HEK293 (cell line): Measurements from ENCODE around the gene GNPTG.

Experiments
- CTCF ChIA-PET: fragments of 350-600 bp; formaldehyde crosslinking; extraction: SDS; loops from one replicate; lab custom pipeline; 2021; ENCODE audit warnings: antibody characterized with exemption; lab: Yijun Ruan, JAX
- POLR2A ChIA-PET: fragments of 300-600 bp; formaldehyde crosslinking; extraction: SDS; loops from one replicate; lab custom pipeline; 2020; ENCODE audit warnings: antibody characterized with exemption, inconsistent platforms; lab: Yijun Ruan, JAX
- H3K27ac ChIP-seq: fragments of 200-500 bp; sonication (Bioruptor generic); 2 replicates; pipeline ENCODE4 v1.5.1; 2014; ENCODE audit warnings: low read depth, low read length, control low read depth, inconsistent platforms; ENCODE audit errors: extremely low read depth
- H3K36me3 ChIP-seq, 2 experiments: fragments of 200-500 bp in 1 of 2; sonication (Bioruptor generic) in 1 of 2; 1 replicate in 1 of 2; 2 replicates in 1 of 2; pipeline ENCODE4 v1.5.1; 2014 to 2017; ENCODE audit warnings: inconsistent platforms in 2 of 2, low read length in 2 of 2; ENCODE audit not compliant: control insufficient read depth in 2 of 2, insufficient read depth in 1 of 2
- H3K4me1 ChIP-seq: fragments of 200-500 bp; sonication (Bioruptor generic); 2 replicates; pipeline ENCODE4 v1.5.1; 2014; ENCODE audit warnings: mild to moderate bottlenecking, low read length, inconsistent platforms; ENCODE audit not compliant: control insufficient read depth, insufficient read depth
- H3K4me3 ChIP-seq: 2 replicates; pipeline ENCODE4 v1.5.1; 2011; ENCODE audit warnings: low read depth, mild to moderate bottlenecking, control low read depth, low read length, moderate library complexity
- H3K9me3 ChIP-seq: fragments of 200-500 bp; sonication (Bioruptor generic); 2 replicates; pipeline ENCODE4 v1.5.1; 2014; ENCODE audit warnings: low read depth, low read length, inconsistent platforms; ENCODE audit not compliant: control insufficient read depth, insufficient read depth
- KLF16 ChIP-seq: fragments of 450-650 bp; formaldehyde crosslinking; IDR thresholded peaks from 2 replicates; pipeline ENCODE4 v1.5.1; 2017; ENCODE audit warnings: missing biosample characterization, missing genetic modification characterization
- KLF9 ChIP-seq: fragments of 450-650 bp; formaldehyde crosslinking; IDR thresholded peaks from 2 replicates; pipeline ENCODE4 v1.5.1; 2016; ENCODE audit warnings: missing biosample characterization, missing genetic modification characterization, low read depth
- MYNN ChIP-seq: fragments of 450-650 bp; formaldehyde crosslinking; IDR thresholded peaks from 2 replicates; pipeline ENCODE4 v1.5.1; 2016; ENCODE audit warnings: missing biosample characterization, missing genetic modification characterization, borderline replicate concordance
- OSR2 ChIP-seq: fragments of 450-650 bp; formaldehyde crosslinking; IDR thresholded peaks from 2 replicates; pipeline ENCODE4 v1.5.1; 2016; ENCODE audit warnings: missing biosample characterization, missing genetic modification characterization
- PATZ1 ChIP-seq: fragments of 450-650 bp; formaldehyde crosslinking; IDR thresholded peaks from 2 replicates; pipeline ENCODE4 v1.5.1; 2016; ENCODE audit warnings: missing biosample characterization, missing genetic modification characterization
- SALL2 ChIP-seq: fragments of 450-650 bp; formaldehyde crosslinking; IDR thresholded peaks from 2 replicates; pipeline ENCODE4 v1.5.0; 2017; ENCODE audit warnings: missing biosample characterization, mild to moderate bottlenecking, missing genetic modification characterization, borderline replicate concordance
- SCRT1 ChIP-seq: fragments of 450-650 bp; formaldehyde crosslinking; IDR thresholded peaks from 2 replicates; pipeline ENCODE4 v1.5.1; 2016; ENCODE audit warnings: missing biosample characterization, missing genetic modification characterization, borderline replicate concordance
- SCRT2 ChIP-seq: fragments of 450-650 bp; formaldehyde crosslinking; IDR thresholded peaks from 2 replicates; pipeline ENCODE4 v1.5.1; 2016; ENCODE audit warnings: missing biosample characterization, missing genetic modification characterization
- SP3 ChIP-seq: fragments of 450-650 bp; formaldehyde crosslinking; IDR thresholded peaks from 2 replicates; pipeline ENCODE4 v1.5.1; 2016; ENCODE audit warnings: missing biosample characterization, missing genetic modification characterization
- YY2 ChIP-seq: fragments of 450-650 bp; formaldehyde crosslinking; IDR thresholded peaks from 2 replicates; pipeline ENCODE4 v1.5.1; 2016; ENCODE audit warnings: missing biosample characterization, missing genetic modification characterization
- ZBTB17 ChIP-seq: fragments of 450-650 bp; formaldehyde crosslinking; IDR thresholded peaks from 2 replicates; pipeline ENCODE4 v1.5.1; 2016; ENCODE audit warnings: missing biosample characterization, missing genetic modification characterization
- ZBTB20 ChIP-seq: fragments of 450-650 bp; formaldehyde crosslinking; IDR thresholded peaks from 2 replicates; pipeline ENCODE4 v1.5.1; 2016; ENCODE audit warnings: missing biosample characterization, missing genetic modification characterization
- ZEB2 ChIP-seq: fragments of 450-650 bp; formaldehyde crosslinking; IDR thresholded peaks from 2 replicates; pipeline ENCODE4 v1.5.1; 2016; ENCODE audit warnings: missing biosample characterization, missing genetic modification characterization
- ZFP41 ChIP-seq: fragments of 450-650 bp; formaldehyde crosslinking; IDR thresholded peaks from 2 replicates; pipeline ENCODE4 v1.5.1; 2016; ENCODE audit warnings: missing biosample characterization, missing genetic modification characterization, borderline replicate concordance
- ZIC2 ChIP-seq: fragments of 450-650 bp; formaldehyde crosslinking; IDR thresholded peaks from 2 replicates; pipeline ENCODE4 v1.5.1; 2016; ENCODE audit warnings: missing biosample characterization, missing genetic modification characterization
- ZNF416 ChIP-seq: fragments of 450-650 bp; formaldehyde crosslinking; IDR thresholded peaks from 2 replicates; pipeline ENCODE4 v1.5.1; 2016; ENCODE audit warnings: missing biosample characterization, missing genetic modification characterization
- ZNF426 ChIP-seq: fragments of 450-650 bp; formaldehyde crosslinking; IDR thresholded peaks from 2 replicates; pipeline ENCODE4 v1.5.1; 2017; ENCODE audit warnings: missing biosample characterization, missing genetic modification characterization, mild to moderate bottlenecking, inconsistent platforms, moderate library complexity
- ZNF548 ChIP-seq: fragments of 450-650 bp; formaldehyde crosslinking; IDR thresholded peaks from 2 replicates; pipeline ENCODE4 v1.5.1; 2016; ENCODE audit warnings: missing biosample characterization, missing genetic modification characterization
- ZNF555 ChIP-seq: fragments of 450-650 bp; formaldehyde crosslinking; conservative IDR thresholded peaks from 2 replicates; pipeline ENCODE4 v1.5.1; 2017; ENCODE audit warnings: missing biosample characterization, mild to moderate bottlenecking, missing genetic modification characterization, inconsistent platforms
- ZNF776 ChIP-seq: fragments of 450-650 bp; formaldehyde crosslinking; IDR thresholded peaks from 2 replicates; pipeline ENCODE4 v1.5.0; 2017; ENCODE audit warnings: missing biosample characterization, missing genetic modification characterization, borderline replicate concordance
- ZNF837 ChIP-seq: fragments of 450-650 bp; formaldehyde crosslinking; IDR thresholded peaks from 2 replicates; pipeline ENCODE4 v1.5.1; 2016; ENCODE audit warnings: missing biosample characterization, missing genetic modification characterization
- TF ChIP-seq, protein P1 (sequence below): fragments of 450-650 bp; formaldehyde crosslinking; IDR thresholded peaks from 2 replicates; pipeline ENCODE4 v1.5.1; 2016; ENCODE audit warnings: missing biosample characterization, missing genetic modification characterization
- TF ChIP-seq, protein P2 (sequence below): fragments of 450-650 bp; formaldehyde crosslinking; IDR thresholded peaks from 2 replicates; pipeline ENCODE4 v1.5.1; 2016; ENCODE audit warnings: missing biosample characterization, missing genetic modification characterization
- TF ChIP-seq, protein P3 (sequence below): fragments of 450-650 bp; formaldehyde crosslinking; IDR thresholded peaks from 2 replicates; pipeline ENCODE4 v1.5.1; 2016; ENCODE audit warnings: missing biosample characterization, missing genetic modification characterization, low read depth

GNPTG gene

DNA sequence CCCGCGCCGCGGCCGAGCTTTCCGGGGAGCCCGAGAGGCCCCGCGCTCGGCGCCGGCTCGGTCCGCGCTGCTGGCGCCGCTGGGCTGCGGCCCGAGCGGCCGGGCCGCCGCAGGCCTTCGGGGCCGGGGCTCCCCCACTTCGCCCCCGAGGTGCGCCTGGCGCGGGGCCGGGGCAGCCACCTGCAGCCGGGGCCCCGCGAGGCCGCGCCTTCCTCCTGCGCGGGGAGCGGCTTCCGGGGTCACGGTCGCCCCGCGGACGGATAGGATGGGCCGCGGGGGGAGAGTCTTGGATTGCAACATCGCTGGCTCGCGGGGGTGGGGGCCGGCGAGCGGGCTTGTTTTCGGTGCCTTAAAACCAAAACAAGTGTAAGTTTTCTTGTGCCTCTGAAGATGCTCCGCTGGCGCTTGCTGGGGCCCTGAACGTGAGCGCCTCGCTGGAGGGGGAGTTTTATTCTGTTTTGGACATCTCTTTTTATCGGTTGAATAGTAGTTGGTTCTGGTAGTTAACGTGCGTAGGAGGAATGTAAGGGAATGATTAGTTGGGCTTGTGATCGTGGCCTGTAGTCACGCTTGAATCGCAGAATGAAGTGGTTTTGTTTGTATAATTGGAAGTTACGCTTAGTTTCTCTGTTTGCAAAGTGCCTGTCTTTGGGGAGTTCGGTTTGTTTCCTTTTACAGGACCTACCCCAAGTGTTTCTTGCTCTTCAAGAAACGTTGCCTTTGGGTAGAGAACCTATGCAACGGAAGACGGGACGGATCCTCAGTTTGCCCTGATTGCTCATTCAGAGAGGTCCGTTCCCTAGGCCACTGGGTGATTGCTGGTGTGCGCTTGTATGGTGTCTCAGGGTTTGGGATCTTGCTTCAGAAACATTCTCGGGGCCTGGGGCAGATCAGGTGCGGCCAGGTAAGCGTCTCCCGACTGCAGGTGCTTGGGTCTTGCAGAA is 41.6 kb upstream of the GNPTG start (continued):
- TF ChIP-seq PATZ1 (tag by site-specific recombination) (peak; percentile 49; the same call in 1 of the 2 replicates), SALL2 (tag by site-specific recombination) (no peak), MYNN (tag by site-specific recombination) (no peak), ZEB2 (tag by site-specific recombination) (0 out of 2 replicates have a peak, but pooled peaks have one; percentile 22), KLF16 (tag by site-specific recombination) (0 out of 2 replicates have a peak, but pooled peaks have one; percentile 32)

DNA sequence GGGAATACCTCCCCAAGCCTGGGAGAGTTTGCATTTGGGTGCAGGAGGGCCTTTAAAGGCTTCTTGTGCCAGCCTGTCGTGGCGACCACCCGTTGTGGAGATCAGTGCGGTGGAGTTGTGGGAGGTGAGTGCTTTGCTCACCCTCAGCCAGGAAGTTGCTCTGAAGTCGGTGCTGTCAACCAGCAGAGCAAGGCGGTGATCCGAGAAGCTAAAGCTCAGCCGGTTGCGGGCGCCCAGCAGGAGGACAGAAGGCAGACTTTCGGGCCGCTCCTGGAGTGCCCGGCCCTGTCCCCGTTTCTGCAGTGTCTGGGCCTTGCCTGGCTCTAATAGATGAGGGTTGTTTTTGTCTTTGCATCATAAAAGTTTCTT is 40.9 kb upstream of the GNPTG start:
- Histone ChIP-seq H3K36me3 (peaks cover 0 to 49% of the 10 kb centered on the region in 2 experiments; a peak in 1 of 3 replicates), H3K27ac (peak overlapping the region; percentile 100), H3K9me3 (no peaks in the 10 kb centered on the region), H3K4me3 (peak overlapping the region; percentile 81), H3K4me1 (peaks cover 8% of the 10 kb centered on the region)
- POLR2A ChIA-PET = no interaction called here
- TF ChIP-seq ZBTB17 = 0 out of 2 replicates have a peak, but pooled peaks have one; percentile 16
- no peak for TF ChIP-seq ZNF555 (tag by site-specific recombination)
- peak; percentile 43 for TF ChIP-seq ZIC2
- CTCF ChIA-PET = interaction anchor here (2.7 kb wide), 1 partner anchor 10 kb away, joined by 12 read pairs; no protein-coding TSS in a partner anchor

- CTCF ChIA-PET = interaction anchor here (2.7 kb wide), 1 partner anchor 10 kb away, joined by 12 read pairs; no protein-coding TSS in a partner anchor
- Histone ChIP-seq H3K27ac (peak overlapping the region; percentile 8; the same call in 1 of the 2 replicates), H3K9me3 (no peaks in the 10 kb centered on the region), H3K4me1 (peaks cover 8% of the 10 kb centered on the region), H3K4me3 (peak overlapping the region; percentile 81), H3K36me3 (peaks cover under 1 to 53% of the 10 kb centered on the region in 2 experiments; a peak in 1 of 3 replicates)
- POLR2A ChIA-PET = interaction anchor here (2.4 kb wide), 1 partner anchor 15 kb away, joined by 7 read pairs; no protein-coding TSS in a partner anchor
- TF ChIP-seq SCRT2 (tag by site-specific recombination) = peak; percentile 84
- TF ChIP-seq KLF9 (tag by site-specific recombination) = peak; percentile 43; the same call in 1 of the 2 replicates
- no peak for TF ChIP-seq ZNF837
- TF ChIP-seq ZNF416 (tag by site-specific recombination) = no peak
- no peak for TF ChIP-seq YY2 (tag by site-specific recombination)
- TF ChIP-seq ZNF776 (tag by site-specific recombination) = no peak
- TF ChIP-seq ZBTB20 (tag by site-specific recombination) = no peak
- no peak for TF ChIP-seq ZNF426 (tag by site-specific recombination)
- peak; percentile 19; the same call in 1 of the 2 replicates for TF ChIP-seq OSR2 (tag by site-specific recombination)
- TF ChIP-seq SCRT1 = peak; percentile 79; the same call in 1 of the 2 replicates
- no peak for TF ChIP-seq ZFP41 (tag by site-specific recombination)
- no peak for TF ChIP-seq SP3
- TF ChIP-seq ZNF548 (tag by site-specific recombination) = no peak
- TF ChIP-seq, protein P1, sequence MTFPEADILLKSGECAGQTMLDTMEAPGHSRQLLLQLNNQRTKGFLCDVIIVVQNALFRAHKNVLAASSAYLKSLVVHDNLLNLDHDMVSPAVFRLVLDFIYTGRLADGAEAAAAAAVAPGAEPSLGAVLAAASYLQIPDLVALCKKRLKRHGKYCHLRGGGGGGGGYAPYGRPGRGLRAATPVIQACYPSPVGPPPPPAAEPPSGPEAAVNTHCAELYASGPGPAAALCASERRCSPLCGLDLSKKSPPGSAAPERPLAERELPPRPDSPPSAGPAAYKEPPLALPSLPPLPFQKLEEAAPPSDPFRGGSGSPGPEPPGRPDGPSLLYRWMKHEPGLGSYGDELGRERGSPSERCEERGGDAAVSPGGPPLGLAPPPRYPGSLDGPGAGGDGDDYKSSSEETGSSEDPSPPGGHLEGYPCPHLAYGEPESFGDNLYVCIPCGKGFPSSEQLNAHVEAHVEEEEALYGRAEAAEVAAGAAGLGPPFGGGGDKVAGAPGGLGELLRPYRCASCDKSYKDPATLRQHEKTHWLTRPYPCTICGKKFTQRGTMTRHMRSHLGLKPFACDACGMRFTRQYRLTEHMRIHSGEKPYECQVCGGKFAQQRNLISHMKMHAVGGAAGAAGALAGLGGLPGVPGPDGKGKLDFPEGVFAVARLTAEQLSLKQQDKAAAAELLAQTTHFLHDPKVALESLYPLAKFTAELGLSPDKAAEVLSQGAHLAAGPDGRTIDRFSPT (tag by site-specific recombination) = no peak
- TF ChIP-seq, protein P2, sequence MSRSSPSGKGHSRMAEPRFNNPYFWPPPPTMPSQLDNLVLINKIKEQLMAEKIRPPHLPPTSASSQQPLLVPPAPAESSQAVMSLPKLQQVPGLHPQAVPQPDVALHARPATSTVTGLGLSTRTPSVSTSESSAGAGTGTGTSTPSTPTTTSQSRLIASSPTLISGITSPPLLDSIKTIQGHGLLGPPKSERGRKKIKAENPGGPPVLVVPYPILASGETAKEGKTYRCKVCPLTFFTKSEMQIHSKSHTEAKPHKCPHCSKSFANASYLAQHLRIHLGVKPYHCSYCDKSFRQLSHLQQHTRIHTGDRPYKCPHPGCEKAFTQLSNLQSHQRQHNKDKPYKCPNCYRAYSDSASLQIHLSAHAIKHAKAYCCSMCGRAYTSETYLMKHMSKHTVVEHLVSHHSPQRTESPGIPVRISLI = no peak
- TF ChIP-seq, protein P3, sequence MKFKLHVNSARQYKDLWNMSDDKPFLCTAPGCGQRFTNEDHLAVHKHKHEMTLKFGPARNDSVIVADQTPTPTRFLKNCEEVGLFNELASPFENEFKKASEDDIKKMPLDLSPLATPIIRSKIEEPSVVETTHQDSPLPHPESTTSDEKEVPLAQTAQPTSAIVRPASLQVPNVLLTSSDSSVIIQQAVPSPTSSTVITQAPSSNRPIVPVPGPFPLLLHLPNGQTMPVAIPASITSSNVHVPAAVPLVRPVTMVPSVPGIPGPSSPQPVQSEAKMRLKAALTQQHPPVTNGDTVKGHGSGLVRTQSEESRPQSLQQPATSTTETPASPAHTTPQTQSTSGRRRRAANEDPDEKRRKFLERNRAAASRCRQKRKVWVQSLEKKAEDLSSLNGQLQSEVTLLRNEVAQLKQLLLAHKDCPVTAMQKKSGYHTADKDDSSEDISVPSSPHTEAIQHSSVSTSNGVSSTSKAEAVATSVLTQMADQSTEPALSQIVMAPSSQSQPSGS (tag by site-specific recombination) = no peak
These were observed 40.5 kb upstream of the GNPTG start for GRCh38 chr16:1311212-1311737.
